Activated naive CD8-positive, alpha-beta T cell treated with anti-CD3 and anti-CD28 coated beads, Interleukin-2, amount 50 U/mL, for 24 hours (primary cell): Measurements from ENCODE around the gene CCDC88C.
A peak's percentile ranks its signal among the peaks of the same experiment; 100 is the strongest.

Experiments used
- ATAC-seq: fragments of 150-1000 bp; cut with Tn5 transposase; one replicate; pipeline ENCODE4 v1.10.0; 2021
- DNase-seq: peaks from one replicate; pipeline ENCODE4 v3.0.0; 2021
- H3K27ac Mint-ChIP-seq: one replicate; pipeline ENCODE4 v1.8.0; 2021; ENCODE audit warnings: mild to moderate bottlenecking, mixed read lengths
- H3K27me3 Mint-ChIP-seq: one replicate; pipeline ENCODE4 v1.8.0; 2021; ENCODE audit warnings: mixed read lengths
- H3K36me3 Mint-ChIP-seq: one replicate; pipeline ENCODE4 v1.8.0; 2021; ENCODE audit warnings: low read depth, mixed read lengths
- H3K4me1 Mint-ChIP-seq: one replicate; pipeline ENCODE4 v1.8.0; 2021; ENCODE audit warnings: mixed read lengths
- H3K4me3 Mint-ChIP-seq: one replicate; pipeline ENCODE4 v1.8.0; 2021; ENCODE audit warnings: mild to moderate bottlenecking, moderate library complexity, mixed read lengths
- H3K9me3 Mint-ChIP-seq: one replicate; pipeline ENCODE4 v1.8.0; 2021; ENCODE audit warnings: mixed read lengths

The CCDC88C gene

DNA sequence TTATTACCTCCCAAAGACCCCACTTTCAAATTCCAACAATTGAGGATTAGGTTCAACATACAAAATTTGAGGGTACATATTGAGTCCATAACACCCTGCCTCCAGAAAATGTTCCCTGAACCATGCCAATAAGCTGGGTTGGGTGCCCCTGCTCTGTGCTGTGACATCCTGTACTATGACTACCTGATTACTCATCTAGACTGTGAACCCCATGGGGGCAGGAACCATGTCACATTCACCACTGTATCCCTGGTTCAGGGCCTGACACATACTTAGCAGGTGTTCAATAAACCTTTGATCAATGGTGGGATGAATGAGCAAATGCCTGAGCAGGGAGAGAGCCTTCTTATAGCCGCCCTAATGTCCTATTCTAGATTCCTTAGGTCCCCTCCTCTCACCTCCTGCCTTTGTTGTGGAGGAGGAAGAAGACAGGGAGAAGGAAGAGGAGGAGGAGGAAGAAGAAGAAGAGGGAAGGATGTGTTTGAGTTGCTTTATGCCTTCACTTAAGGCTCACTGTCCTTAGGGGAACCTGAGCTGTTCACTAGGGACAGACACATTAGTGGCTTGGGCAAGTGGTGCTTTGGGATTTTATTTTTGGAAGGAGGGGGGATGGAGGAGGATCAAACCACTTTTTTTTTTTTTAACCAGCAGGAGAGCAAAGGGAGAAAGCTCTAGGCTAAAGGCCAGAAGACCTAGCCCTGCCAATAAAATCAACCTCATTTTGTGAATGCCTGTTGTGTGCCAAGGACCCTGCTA, 194.4 kb downstream of the CCDC88C start:
- ATAC-seq (peak; percentile 86), DNase-seq (peak; percentile 53)
- Mint-ChIP-seq H3K36me3 (peaks cover 52% of the 10 kb centered on the region), H3K4me1 (peaks cover 75% of the 10 kb centered on the region), H3K27me3 (peaks cover 2% of the 10 kb centered on the region), H3K27ac (peak overlapping the region; percentile 84), H3K9me3 (peaks cover 22% of the 10 kb centered on the region), H3K4me3 (no peak overlapping the region)
